HT-29 (cell line): ENCODE results near the gene NSMCE3. TPM values are rescaled to one million over a fixed set of nuclear protein-coding genes. Genes with fewer than 3 reads are reported as not detected.
A peak's percentile ranks its signal among the peaks of the same experiment; 100 is the strongest.
"Not testable (repeated sequence)": the region's sequence is repeated elsewhere in the genome, so short reads cannot be mapped to it uniquely, and the experiment has no call there.

ENCODE experiments used
- DNase-seq: peaks from one replicate; pipeline ENCODE4 v3.0.0-alpha.2; 2015; ENCODE audit warnings: low spot score
- total RNA-seq: library from RNA; depleted of rRNA; stranded (reverse); fragments of >200 nt; shearing (Covaris generic); gene quantifications from 2 replicates; pipeline ENCODE4 v1.2.3, GENCODE V29; 2014

NSMCE3 gene
- total RNA-seq, 1 experiment from 2014 or later, result 8.5 TPM

- peak; percentile 5 for DNase-seq
These were observed 740 bp upstream of the NSMCE3 start for GRCh38 chr15:29270169-29270955.

GRCh38 chr15:29268706-29269484 is 727 bp downstream of the NSMCE3 start:
- DNase-seq, result peak; percentile 20

GRCh38 chr15:29266052-29266582 is 3.5 kb downstream of the NSMCE3 start:
- DNase-seq, result no peak

DNA sequence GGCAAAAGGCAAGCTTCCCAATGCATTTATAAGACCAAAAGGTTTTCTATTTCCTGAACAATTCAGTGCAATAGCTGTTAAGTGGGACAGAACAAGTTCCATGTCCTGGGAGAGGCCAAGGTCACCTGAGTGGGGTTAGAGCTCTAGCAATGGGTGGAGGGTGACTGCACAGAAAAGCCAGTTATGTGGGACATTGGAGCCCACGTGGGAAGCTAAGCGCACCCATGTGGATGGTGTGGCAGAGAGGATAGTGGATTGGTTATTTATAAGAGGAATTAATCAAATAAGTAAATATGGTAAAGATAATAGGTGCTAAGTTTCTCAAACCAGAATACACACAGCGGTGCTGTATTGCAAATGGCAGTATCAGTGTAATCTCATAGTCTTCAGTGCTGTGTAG is 6.3 kb downstream of the NSMCE3 start:
- DNase-seq, result no peak

DNA sequence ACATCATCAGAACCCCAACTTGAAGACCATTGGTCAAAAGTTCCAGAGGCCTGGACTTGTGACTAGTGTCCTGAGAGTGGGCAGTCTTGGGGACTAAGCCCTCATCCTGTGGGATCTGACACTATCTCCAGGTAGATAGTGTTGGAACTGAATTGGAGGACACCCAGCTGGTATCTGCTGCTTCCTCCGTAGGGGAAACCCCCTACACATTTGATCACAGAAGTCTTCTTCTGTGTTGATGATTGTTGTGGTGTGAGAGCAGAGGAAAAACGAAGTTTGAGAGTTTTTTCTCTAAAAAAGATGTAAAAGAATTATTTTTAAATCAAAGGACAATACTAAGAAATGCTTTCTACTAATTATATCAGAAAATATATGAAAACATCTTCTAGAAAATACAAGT is 6.9 kb downstream of the NSMCE3 start:
- DNase-seq, result no peak

DNA sequence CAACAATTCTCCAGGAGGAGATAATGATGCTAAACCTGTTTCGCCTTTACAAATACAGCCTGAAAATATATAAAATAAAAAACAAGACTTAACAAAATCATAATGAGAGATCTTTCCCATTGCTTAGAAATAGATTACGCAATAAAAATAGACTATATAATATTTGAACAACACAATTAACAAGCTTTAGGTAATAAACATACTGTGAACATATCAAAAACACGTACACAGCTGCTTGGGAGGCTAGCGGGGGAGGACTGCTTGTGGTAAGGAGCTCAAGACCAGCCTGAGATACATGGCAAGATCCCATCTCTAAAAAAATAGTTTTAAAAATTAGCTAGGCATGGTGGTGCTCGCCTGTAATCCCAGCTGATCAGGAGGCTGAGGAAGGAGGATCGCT is 8.7 kb downstream of the NSMCE3 start:
- DNase-seq, result no peak

- no peak for DNase-seq
These were observed 10.4 kb downstream of the NSMCE3 start for GRCh38 chr15:29259233-29259632.

DNA sequence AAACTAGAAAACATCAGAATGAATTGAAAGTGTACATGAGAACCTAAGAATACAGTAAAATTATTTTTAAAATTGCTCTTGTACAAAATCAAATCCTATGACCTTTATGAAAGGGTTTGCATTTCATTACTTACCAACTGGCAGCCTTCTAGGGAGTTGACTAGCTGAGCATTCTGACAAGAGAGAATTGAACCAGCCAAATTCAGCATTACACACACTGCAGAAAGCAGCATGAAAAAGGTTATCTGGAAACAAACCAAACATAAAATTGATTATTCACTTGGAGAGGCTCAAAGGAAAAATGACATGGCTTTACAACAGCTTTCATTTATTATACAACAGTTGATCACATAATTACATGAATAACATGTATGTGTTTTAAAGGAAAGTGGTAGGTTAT is 17.4 kb downstream of the NSMCE3 start:
- DNase-seq, result no peak

DNA sequence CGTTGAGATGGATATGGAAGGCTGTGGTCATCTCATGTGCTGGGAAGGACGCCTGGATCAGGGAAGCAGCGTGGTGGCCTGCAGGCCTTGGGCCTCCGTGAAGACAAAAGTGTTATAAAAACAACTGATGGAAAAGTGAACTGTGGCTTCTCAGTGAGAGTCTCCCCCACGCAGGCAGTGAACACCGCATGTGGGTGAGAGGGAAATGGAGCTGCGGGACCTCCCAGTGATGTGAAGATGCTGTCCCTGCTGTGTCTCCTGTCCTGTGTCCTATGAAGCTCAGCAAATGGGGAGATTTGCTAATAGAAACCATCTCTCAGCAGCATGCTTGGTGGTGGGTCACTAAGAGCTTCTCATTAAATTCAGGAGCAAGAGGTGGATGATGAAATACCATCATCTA is 25.1 kb downstream of the NSMCE3 start:
- no peak for DNase-seq

DNA sequence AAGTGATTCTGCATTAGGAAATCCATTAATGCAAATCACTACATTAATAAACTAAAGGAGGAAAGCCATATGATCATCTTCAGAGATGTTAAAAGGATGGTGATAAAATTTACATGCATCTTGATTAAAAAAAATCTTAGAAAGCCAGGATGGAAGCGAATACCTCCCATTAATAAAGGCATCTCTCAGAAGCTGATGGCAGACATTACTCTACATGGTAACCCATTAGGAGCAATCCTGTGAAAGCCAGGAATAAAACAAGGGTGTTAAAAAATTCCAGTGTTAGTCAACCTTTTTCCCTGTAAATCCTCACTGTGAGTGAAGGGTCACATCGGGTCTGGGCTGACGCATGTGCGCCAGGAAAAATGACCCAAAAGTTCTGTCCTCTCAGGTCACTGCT is 25.5 kb downstream of the NSMCE3 start:
- DNase-seq, result no peak

DNA sequence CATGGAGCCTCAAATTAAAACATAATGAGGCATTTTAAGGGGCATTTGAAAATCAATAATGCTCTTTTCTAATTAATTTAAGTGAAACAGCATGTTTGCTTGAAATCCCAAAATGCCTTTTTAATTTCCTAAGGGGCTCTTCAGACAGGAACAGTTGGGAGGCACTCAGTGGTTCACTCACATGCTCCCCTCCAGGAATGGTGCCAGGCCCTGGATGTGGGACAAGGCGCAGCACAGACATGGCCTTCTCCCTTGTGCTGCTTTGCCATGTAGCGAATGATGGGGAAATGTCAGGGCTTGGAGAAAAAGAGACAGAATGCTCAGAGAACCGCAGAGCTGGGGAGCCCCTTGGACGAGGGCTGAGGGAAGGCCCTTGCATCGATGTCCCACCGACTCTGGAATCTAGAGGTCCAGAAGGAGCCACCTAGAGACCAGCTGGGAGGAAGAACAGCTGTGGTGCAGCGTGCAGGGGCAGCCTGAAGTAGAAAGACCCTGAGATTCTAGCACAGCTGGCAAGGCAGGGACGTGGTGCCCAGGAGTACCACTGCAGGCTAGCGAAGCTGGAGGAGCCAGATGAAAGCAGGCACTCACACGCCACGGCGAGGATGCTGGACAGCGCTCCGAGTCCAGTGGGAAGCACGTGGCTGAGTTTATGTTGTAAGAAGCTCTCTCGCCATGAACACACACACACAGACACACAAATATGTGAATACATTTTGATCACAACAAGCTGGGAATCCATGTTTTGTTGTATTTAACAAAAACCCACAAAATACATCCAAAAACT is 27.0 kb downstream of the NSMCE3 start:
- no peak for DNase-seq

- DNase-seq, result no peak
These were observed 28.4 kb downstream of the NSMCE3 start for GRCh38 chr15:29241207-29241606.

DNA sequence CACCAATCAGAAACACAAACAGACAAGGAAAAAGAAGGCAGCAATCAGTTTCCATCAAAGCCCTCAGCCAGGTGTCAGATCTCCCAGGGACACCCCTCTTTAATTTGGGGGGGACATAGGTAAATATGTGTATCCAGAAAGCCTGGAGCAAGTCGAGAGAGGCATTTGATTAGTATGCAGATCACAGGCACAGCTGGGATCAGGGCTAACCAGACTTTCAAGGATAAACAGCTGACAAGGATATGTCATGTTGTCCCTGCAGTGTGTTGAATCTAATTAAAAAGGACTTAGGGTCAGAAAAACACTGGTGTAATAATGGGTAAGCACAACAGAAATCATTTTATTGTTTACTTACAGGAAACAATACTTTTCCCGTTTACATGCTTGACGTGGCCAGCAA is 30.2 kb downstream of the NSMCE3 start:
- DNase-seq, result no peak

DNA sequence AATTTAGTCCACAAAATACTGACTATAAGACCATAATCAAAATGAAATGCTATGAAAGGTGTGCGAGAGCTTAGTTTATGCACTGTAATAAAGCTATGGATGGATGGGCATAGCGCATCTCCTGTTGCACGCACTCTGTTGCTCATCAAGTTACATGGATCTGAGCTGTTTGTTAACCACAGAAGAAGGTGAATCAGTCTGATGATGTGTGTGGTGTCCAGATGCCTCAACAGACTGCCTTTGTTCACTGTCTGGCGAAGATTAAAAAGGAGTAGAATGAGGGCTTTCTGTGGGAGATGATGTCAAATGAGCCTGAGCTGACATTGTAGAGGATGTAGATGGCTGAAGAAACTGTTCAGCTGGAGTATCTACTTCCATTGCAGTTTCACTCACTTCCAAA is 36.1 kb downstream of the NSMCE3 start:
- DNase-seq, result no peak

DNA sequence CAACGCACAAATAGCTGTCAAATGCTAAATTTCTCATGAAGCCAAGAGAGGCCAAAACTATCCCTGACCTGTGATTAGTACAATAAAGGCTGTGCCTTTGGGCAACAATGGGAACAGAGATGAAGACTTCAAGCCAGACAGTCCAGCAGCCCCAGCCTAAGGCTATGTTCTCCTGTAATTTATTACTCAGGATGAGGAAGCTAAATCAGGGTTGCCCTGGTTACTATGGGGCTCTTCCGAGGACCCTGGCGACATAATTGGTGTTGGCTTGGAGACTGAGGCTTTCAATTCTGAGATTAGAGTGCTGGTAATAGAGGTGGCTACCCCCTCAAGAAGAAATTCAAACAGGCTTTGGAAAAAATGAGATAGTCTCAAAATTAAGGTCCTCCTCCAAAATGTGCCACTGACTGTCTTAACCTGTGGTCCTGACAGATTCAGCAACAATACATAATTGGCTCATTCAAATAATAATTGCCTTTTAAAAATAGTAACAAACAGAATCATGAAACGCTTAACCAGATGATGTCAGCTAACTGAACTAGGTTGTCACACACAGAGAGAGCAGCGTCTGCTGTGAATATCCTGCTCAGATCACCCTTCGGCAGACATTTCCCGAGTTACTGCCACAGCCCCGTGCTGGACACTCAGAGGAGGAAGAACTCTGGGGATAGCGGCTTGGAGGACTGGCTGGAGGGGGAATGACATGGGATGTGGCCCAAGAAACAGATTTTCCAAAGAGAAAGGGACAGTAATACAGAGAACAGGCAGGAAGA is 43.0 kb downstream of the NSMCE3 start:
- DNase-seq, result no peak

GRCh38 chr15:29225534-29226234 is 43.9 kb downstream of the NSMCE3 start:
- DNase-seq, result no peak

GRCh38 chr15:29224987-29225363 is 44.6 kb downstream of the NSMCE3 start:
- DNase-seq, result not testable (repeated sequence)

DNA sequence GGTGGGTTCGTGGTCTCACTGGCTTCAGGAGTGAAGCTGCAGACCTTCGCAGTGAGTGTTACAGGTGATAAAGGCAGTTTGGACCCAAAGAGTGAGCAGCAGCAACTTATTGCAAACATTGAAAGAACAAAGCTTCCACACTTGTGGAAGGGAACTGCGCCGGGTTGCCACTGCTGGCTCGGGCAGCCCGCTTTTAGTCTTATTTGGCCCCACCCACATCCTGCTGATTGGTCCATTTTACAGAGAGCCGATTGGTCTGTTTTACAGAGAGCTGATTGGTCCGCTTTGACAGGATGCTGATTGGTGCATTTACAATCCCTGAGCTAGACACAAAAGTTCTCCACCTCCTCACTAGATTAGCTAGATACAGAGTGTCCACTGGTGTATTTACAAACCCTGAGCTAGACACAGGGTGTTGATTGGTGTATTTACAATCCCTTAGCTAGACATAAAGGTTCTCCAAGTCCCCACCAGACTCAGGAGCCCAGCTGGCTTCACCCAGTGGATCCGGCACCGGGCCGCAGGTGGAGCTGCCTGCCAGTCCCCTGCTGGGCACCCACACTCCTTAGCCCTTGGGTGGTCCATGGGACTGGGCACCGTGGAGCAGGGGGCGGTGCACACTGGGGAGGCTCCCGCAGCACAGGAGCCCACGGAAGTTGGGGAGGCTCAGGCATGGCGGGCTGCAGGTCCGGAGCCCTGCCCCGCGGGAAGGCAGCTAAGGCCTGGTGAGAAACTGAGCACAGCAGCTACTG is 45.2 kb downstream of the NSMCE3 start:
- not testable (repeated sequence) for DNase-seq

DNA sequence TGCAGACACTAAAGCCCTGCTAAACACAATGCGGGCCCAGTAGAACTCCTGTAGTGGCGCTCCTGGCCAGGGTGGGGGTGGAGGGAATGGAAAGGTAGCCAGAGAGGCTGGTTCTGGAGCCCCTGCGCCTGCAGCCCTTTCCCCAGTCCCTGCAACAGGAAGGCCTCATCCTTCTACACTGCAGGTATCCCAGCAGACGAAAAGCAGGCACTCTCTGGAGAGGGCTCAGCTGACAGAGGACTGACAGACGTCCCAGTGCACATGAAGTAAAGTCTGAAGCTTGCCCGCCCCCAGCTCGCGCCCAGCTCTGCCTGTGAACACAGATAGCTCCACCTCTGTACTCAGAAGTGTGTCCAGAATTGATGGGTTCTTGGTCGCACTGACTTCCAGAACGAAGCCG is 46.0 kb downstream of the NSMCE3 start:
- DNase-seq, result no peak
